ENCODE measurements around the gene JPH2. TPM values are rescaled to one million over a fixed set of nuclear protein-coding genes. Genes with fewer than 3 reads are reported as not detected.

The JPH2 gene
- total RNA-seq, 1 donor from 2014 or later: not detected

DNA sequence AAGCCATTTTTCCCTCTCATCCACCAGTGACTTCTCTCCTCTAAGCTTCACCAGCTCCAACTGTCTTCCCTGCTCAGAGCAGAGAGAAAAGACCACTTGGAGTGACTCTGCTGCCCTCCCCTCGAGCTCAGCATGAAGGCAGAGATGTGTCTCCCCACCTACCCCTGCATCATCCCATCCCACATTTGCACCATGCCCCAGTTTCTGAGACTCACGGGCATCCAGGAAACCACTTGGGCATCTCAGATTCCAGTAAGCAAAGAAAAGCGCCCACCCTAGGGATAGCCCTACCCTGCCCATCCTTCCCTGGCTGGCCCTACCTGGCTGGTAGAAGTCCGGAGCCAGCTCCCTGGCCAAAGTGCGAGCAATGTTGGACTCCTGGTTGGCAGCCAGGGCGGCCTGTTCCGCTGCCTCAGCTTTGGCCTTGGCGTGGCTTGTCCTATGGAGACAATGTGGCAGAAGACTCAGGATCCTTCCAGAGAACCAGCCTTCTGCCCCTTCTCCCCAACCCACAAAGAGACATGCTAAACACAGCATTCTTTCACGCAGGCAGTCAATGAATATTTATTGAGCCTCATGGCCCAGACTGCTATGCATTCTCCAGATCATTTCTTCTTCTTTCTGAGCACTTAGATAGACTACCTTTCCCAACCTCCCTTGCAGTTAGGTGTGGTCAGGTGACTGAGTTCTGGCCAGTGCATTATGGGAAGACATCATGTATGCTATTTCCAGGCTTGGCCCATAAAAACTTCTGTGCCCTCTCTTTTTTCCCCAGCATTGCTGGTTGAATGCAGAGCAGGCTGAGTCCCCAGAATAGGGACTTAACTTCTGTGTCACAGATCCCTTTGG lies 68.6 kb downstream of the JPH2 start:
- DNase-seq (no peak), ATAC-seq (ENCODE audit: low read depth) (no peak)
- no peak overlapping the region for H3K27ac Mint-ChIP-seq
- H3K9me3 Mint-ChIP-seq: no peaks in the 10 kb centered on the region
- no peaks in the 10 kb centered on the region for H3K36me3 Mint-ChIP-seq (ENCODE audit: low read depth)
- intact Hi-C loops (cut with micrococcal nuclease): loop anchor here (5.0 kb wide), 2 partner anchors 269 to 749 kb away; no protein-coding TSS in a partner anchor
- POLR2A ChIA-PET: no interaction called here
- no peak overlapping the region for H3K4me3 Mint-ChIP-seq
- TF ChIP-seq, protein P1, sequence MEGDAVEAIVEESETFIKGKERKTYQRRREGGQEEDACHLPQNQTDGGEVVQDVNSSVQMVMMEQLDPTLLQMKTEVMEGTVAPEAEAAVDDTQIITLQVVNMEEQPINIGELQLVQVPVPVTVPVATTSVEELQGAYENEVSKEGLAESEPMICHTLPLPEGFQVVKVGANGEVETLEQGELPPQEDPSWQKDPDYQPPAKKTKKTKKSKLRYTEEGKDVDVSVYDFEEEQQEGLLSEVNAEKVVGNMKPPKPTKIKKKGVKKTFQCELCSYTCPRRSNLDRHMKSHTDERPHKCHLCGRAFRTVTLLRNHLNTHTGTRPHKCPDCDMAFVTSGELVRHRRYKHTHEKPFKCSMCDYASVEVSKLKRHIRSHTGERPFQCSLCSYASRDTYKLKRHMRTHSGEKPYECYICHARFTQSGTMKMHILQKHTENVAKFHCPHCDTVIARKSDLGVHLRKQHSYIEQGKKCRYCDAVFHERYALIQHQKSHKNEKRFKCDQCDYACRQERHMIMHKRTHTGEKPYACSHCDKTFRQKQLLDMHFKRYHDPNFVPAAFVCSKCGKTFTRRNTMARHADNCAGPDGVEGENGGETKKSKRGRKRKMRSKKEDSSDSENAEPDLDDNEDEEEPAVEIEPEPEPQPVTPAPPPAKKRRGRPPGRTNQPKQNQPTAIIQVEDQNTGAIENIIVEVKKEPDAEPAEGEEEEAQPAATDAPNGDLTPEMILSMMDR (IDR thresholded peaks at IDR 0.05): no peak
- no peaks in the 10 kb centered on the region for H3K4me1 Mint-ChIP-seq
- CTCF ChIA-PET: interaction anchor here (1.7 to 3.2 kb wide), 3 partner anchors 71 to 193 kb away, joined by 3 to 62 read pairs (median 20); partner anchors contain the start of genes FITM2 and JPH2
- H3K27me3 Mint-ChIP-seq: peaks cover 52% of the 10 kb centered on the region

DNA sequence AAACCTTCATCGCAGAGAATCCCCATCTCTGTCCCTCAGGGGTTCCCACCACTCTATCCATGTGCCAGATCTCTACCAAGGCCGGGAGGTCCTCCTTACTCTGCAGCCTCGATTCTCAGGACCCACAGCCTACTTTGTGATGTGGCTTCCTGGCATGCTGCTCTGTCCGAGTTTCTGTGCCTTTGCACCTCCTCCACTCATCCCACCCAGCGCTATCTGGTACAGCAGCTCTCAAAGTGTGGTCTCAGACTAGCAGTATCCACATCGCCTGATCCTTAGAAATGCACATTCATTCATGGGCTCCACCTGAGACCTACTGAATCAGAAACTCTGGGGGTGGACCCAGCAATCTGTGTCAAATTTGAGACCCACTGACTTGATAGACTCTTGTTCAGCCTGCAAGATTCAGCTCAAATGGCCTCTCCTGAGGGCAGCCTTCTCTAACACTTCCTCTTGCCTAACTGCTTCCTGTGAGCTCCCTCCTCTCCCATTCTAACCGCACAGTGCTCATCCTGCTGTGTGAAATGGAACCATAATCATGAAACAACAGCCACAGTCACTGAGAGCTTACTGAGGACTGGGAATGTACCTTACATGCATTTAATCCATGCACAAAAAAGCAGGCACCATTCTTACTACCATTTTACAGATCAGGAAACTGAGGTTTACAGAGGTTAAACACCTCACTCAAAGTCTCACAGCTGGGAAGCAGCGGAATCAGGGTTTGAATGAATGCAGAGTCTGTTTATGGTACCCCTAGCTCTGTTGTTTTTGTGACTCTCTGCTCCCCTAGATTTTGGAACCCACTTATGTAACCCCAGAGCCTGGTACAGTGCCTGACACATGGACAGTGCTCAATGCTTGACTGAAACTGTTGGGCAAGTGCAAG lies 69.4 kb downstream of the JPH2 start:
- Mint-ChIP-seq H3K4me1 (no peaks in the 10 kb centered on the region), H3K36me3 (ENCODE audit: low read depth) (no peaks in the 10 kb centered on the region), H3K4me3 (no peak overlapping the region), H3K27ac (no peak overlapping the region), H3K9me3 (no peaks in the 10 kb centered on the region), H3K27me3 (peaks cover 46% of the 10 kb centered on the region)
- DNase-seq (no peak), ATAC-seq (ENCODE audit: low read depth) (no peak)
- intact Hi-C loops (cut with micrococcal nuclease): loop anchor here (5.0 kb wide), 2 partner anchors 270 to 750 kb away; no protein-coding TSS in a partner anchor
- ChIA-PET POLR2A (interaction anchor here (1.0 kb wide), 1 partner anchor 72 kb away, joined by 5 read pairs; no protein-coding TSS in a partner anchor), CTCF (interaction anchor here (0.8 to 3.2 kb wide), 7 partner anchors 11 to 492 kb away, joined by 3 to 62 read pairs (median 4); partner anchors contain the start of genes FITM2 and JPH2)
- TF ChIP-seq, protein P1 (IDR thresholded peaks at IDR 0.05): no peak

DNA sequence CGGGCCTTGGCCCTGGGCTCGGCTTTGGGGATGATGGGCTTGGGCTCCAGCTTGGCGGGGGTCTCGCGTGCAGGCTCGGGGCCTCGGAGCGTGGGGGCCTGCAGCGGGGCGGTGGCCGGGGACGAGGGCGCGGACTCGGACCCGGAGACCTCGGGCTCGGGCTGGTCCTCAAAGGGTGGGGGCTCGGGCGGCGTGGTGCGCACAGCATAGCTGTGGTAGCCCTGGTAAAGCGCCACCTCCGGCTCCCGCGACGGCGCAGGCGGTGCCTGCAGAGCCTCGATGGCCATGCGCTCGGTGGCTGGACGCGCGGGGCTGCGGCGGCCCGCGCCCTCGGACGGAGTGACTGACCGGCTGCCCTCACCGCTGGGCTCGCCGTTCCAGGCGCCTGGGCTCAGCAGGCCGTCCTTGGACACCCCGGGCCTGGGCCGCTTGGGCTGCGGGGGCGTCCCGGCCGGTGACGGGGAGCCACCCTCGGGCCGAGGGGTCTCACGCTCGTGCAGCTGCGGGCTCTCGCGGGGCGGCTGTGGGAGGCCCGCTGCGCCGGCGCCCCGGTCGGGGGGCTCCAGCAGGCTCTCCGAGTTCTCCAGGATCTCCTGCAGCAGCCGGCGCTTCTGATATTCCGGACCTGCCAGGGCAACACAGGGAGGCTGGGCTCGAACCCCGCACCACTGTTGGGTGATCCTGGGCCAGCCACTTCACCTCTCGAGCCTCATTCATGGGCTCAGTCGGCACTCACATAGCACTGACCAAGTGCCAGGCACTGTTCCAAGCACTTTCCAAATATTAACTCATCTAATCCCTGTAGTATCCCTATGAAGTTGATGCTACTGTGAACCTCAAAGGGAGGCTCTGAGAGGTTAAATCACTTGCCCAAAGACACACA lies 71.0 kb downstream of the JPH2 start:
- TF ChIP-seq, protein P1 (IDR thresholded peaks at IDR 0.05): no peak
- ATAC-seq (ENCODE audit: low read depth): no peak
- H3K36me3 Mint-ChIP-seq (ENCODE audit: low read depth): no peaks in the 10 kb centered on the region
- no peak overlapping the region for H3K27ac Mint-ChIP-seq
- DNase-seq: no peak
- H3K4me1 Mint-ChIP-seq: no peaks in the 10 kb centered on the region
- POLR2A ChIA-PET: interaction anchor here (1.0 kb wide), 1 partner anchor 74 kb away, joined by 5 read pairs; no protein-coding TSS in a partner anchor
- intact Hi-C loops (cut with micrococcal nuclease): loop anchor here (1.0 to 5.0 kb wide), 4 partner anchors 74 to 751 kb away; partner anchors contain the start of gene FITM2
- no peak overlapping the region for H3K4me3 Mint-ChIP-seq
- no peaks in the 10 kb centered on the region for H3K9me3 Mint-ChIP-seq
- CTCF ChIA-PET: interaction anchor here (0.8 to 3.2 kb wide), 6 partner anchors 14 to 494 kb away, joined by 3 to 62 read pairs (median 4); partner anchors contain the start of genes FITM2 and JPH2
- peaks cover 46% of the 10 kb centered on the region for H3K27me3 Mint-ChIP-seq

DNA sequence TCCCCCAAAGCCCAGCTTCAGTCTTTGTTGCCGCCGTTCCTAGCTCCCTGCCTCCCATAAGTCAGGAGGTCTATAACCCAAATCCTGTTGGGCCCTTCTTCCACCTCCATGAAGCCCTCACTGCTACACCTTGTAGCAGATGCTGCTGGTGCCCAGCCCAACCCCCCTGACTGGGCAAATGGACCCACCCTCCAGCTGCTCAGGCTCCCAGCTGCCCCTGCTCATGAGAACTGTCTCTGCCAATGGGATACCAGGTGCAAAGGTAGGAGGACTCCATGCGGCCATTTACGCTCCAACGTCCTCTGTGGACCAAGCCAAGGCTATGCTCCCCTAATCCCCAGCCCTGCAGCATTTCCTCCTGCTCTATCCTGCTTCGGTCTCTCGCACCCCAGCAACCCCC lies 71.8 kb downstream of the JPH2 start:
- Mint-ChIP-seq H3K9me3 (no peaks in the 10 kb centered on the region), H3K4me3 (no peak overlapping the region), H3K27me3 (peaks cover 51% of the 10 kb centered on the region), H3K4me1 (no peaks in the 10 kb centered on the region), H3K36me3 (ENCODE audit: low read depth) (no peaks in the 10 kb centered on the region), H3K27ac (no peak overlapping the region)
- intact Hi-C loops (cut with micrococcal nuclease): loop anchor here (5.0 kb wide), 2 partner anchors 272 to 752 kb away; no protein-coding TSS in a partner anchor
- ATAC-seq (ENCODE audit: low read depth) (no peak), DNase-seq (no peak)
- CTCF ChIA-PET: interaction anchor here (2.1 kb wide), 1 partner anchor 74 kb away, joined by 8 read pairs; no protein-coding TSS in a partner anchor
- TF ChIP-seq, protein P1 (IDR thresholded peaks at IDR 0.05): no peak
- POLR2A ChIA-PET: no interaction called here
